T47D (cell line): ENCODE data around the gene ZNF385C.

ENCODE experiments used
- DNase-seq, 2 experiments: peaks; one replicate each; pipeline versions ENCODE4 v3.0.0 to v3.0.0-alpha.2; 2011 to 2012; ENCODE audit warnings: low read depth in 1 of 2, low spot score in 1 of 2
- JUND ChIP-seq: IDR thresholded peaks from 2 replicates; pipeline ENCODE4 v1.6.1; 2012; ENCODE audit warnings: low read depth
- in situ Hi-C: cut with HindIII; loops from 2 replicates; pipeline ENCODE4 v1.10.0; 2016; ENCODE audit warnings: low sequenced_read_pairs, low pct_unique_long_range_greater_than_20kb

The ZNF385C gene

GRCh38 chr17:42055027-42055426 is 43.2 kb downstream of the ZNF385C start:
- in situ Hi-C loops = no loop called here
- no peak for DNase-seq
- no peak for TF ChIP-seq JUND

- peak in 1 of 2 experiments; percentile 69 for DNase-seq
- TF ChIP-seq JUND = no peak
- in situ Hi-C loops = no loop called here
Observed at GRCh38 chr17:42053731-42054500, 44.4 kb downstream of the ZNF385C start.

DNA sequence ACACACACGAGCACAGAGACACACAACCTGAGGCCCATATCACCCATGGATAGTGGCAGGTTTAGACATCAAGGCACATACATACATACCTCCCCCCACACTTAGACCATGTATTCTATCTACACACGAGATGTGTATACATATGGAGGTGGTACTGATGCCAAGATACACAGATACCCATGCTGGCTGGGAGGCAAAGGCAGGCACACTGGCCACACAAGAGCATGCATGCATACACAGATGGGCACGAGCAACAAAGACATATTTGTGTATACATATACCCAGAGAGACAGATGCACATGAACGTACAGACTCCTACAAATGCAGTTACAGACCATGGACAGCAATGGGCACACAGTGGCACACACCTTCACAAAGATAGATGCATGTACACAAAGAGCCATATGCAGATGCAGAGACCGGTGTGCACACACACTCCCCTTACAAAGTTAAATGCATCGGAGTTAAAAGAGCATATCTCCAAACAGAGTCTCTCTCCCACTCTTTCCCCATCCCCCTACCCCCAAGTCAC is 45.9 kb downstream of the ZNF385C start:
- in situ Hi-C loops = no loop called here
- DNase-seq = no peak
- no peak for TF ChIP-seq JUND

- in situ Hi-C loops = no loop called here
- DNase-seq = no peak
- no peak for TF ChIP-seq JUND
Observed at GRCh38 chr17:42051645-42052044, 46.6 kb downstream of the ZNF385C start.

DNA sequence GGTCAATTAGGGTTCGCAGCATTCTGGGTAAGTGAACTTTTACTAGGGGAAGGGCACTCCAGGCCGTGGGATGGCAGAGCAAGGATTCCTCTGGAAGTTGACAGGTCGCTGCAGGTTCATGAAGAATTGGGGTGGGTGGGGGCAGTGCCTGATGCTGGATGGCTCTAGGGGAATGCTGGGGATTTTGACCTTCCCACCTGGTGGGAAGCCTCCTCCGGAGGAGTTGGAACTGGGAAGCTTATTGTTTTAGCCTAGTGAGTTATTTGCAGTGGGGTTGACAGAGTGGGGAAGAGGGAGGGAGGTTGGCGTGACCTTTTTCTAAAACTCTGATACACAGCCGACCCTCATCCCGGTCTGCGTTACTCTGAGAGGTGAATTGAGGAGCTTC is 47.3 kb downstream of the ZNF385C start:
- TF ChIP-seq JUND = no peak
- no peak for DNase-seq
- in situ Hi-C loops = no loop called here

DNA sequence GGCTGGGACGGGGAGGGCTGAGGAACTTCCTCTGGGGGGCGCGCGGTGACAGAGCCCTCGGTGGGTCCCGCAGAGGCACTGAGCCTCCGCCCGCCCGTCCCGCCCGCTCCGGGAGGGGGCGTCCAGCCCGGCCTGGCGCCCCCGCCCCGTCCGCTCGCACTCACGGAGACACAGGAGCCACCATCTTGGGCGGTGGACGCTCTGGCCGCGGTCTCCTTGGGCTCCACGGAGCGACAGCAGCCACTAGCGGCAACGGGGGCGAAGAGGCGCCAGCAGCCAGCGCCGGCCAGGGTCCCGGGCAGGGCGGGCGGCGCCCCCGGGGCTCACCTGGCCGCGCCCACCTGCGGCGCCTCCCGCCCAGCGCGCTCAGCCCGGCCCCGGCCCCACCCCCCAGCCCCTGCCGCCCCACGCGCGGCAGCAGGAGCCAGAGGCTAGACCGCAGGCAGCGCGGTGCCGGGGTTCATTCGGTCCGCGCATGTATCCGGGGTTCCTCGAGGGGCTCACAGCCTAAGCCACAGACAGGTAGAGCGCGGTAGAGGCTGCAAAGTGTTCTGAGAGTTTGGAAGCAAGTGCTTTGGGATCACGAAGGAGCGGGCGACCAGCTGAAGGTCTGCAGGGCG is 47.8 kb downstream of the ZNF385C start, which contains the start of gene C17orf113:
TSS of gene C17orf113 (minus strand) at position 209 of the 620 bp plus-strand sequence. CDS start 7,225 bp downstream, outside the sequence.
- no peak for TF ChIP-seq JUND
- DNase-seq = peak; percentile 75 to 90
- in situ Hi-C loops = no loop called here

DNA sequence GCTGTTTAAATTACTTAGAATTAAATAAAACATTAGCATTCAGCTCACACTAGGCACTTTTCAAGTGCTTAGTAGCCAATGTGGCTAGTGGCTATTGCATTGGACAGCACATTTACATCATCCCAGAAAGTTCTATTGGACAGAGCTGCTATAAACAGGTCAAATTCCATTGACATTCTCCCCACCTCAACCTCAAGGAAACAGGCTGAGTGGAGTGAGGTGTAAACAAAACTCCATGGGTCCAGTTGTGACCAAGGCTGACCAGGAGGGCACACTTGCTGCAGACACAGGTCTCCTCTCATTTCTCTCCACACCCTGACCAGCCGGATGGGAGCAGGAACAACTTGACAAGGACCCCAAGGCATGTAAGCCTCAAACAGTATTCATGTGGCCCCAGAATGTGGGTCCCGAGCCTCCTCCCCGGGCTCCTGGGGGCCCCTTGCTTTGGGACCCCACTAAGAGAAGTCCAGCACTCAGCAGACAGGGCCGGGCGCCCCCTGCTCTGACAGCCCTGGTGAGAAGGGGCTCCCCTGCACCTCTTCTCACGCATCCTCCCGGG is 48.4 kb downstream of the ZNF385C start:
- DNase-seq = peak; percentile 64 to 78
- no peak for TF ChIP-seq JUND
- in situ Hi-C loops = no loop called here

GRCh38 chr17:42047343-42047742 is 50.9 kb downstream of the ZNF385C start:
- in situ Hi-C loops = no loop called here
- TF ChIP-seq JUND = no peak
- no peak for DNase-seq

- TF ChIP-seq JUND = no peak
- DNase-seq = no peak
- in situ Hi-C loops = no loop called here
Observed at GRCh38 chr17:42045719-42046118, 52.6 kb downstream of the ZNF385C start.

GRCh38 chr17:42042598-42043319 is 55.5 kb downstream of the ZNF385C start:
- no peak for DNase-seq
- in situ Hi-C loops = no loop called here
- TF ChIP-seq JUND = no peak

GRCh38 chr17:42041619-42042018 is 56.7 kb downstream of the ZNF385C start:
- in situ Hi-C loops = no loop called here
- DNase-seq = no peak
- TF ChIP-seq JUND = no peak

- in situ Hi-C loops = no loop called here
- DNase-seq = no peak
- TF ChIP-seq JUND = no peak
Observed at GRCh38 chr17:42040818-42041217, 57.5 kb downstream of the ZNF385C start.
